Activated CD4-positive, alpha-beta T cell treated with anti-CD3 and anti-CD28 coated beads for 36 hours (primary cell): ENCODE data around the gene TMX4. TPM values are rescaled to one million over a fixed set of nuclear protein-coding genes. Genes with fewer than 3 reads are reported as not detected.

Experiments
- ATAC-seq: fragments of 200-7000 bp; cut with Tn5 transposase; one replicate; pipeline ENCODE4 v1.10.0; 2021; ENCODE audit warnings: mild to moderate bottlenecking, moderate library complexity
- CTCF ChIA-PET: fragments of 350-600 bp; sonication (Branson Sonifier 250); formaldehyde crosslinking; loops from one replicate; lab custom pipeline; 2021; ENCODE audit warnings: antibody characterized with exemption; lab: Charles Lee
- POLR2A ChIA-PET: fragments of 350-600 bp; sonication (Branson Sonifier 250); formaldehyde crosslinking; loops from one replicate; lab custom pipeline; 2021; ENCODE audit warnings: antibody characterized with exemption, inconsistent platforms; lab: Charles Lee
- DNase-seq: peaks from one replicate; pipeline ENCODE4 v3.0.0-alpha.2; 2020
- H3K27ac Mint-ChIP-seq: one replicate; pipeline ENCODE4 v1.8.0; 2021; ENCODE audit warnings: mixed read lengths
- H3K27me3 Mint-ChIP-seq: one replicate; pipeline ENCODE4 v1.8.0; 2021; ENCODE audit warnings: mixed read lengths
- H3K36me3 Mint-ChIP-seq: one replicate; pipeline ENCODE4 v1.8.0; 2021; ENCODE audit warnings: low read depth, mixed read lengths
- H3K4me1 Mint-ChIP-seq: one replicate; pipeline ENCODE4 v1.8.0; 2021; ENCODE audit warnings: mixed read lengths
- H3K4me3 Mint-ChIP-seq: one replicate; pipeline ENCODE4 v1.8.0; 2021; ENCODE audit warnings: mild to moderate bottlenecking, moderate library complexity, mixed read lengths
- H3K9me3 Mint-ChIP-seq: one replicate; pipeline ENCODE4 v1.8.0; 2021; ENCODE audit warnings: low read depth, mixed read lengths
- intact Hi-C, 2 experiments: fragments of 100-400 bp; cut with DNase I in 1 of 2; cut with micrococcal nuclease in 1 of 2; formaldehyde crosslinking; loops; one replicate each; pipeline versions ENCODE4 v1.14.2 to v1.15.1; 2022 to 2024; cut with DNase I, micrococcal nuclease
- total RNA-seq, 2 experiments: library from RNA; stranded (reverse); gene quantifications; one replicate each; pipeline ENCODE4 v1.2.3, GENCODE V29; 2021

TMX4 gene
- total RNA-seq, 2 experiments from 2014 or later = 19.2 to 25.9 TPM

DNA sequence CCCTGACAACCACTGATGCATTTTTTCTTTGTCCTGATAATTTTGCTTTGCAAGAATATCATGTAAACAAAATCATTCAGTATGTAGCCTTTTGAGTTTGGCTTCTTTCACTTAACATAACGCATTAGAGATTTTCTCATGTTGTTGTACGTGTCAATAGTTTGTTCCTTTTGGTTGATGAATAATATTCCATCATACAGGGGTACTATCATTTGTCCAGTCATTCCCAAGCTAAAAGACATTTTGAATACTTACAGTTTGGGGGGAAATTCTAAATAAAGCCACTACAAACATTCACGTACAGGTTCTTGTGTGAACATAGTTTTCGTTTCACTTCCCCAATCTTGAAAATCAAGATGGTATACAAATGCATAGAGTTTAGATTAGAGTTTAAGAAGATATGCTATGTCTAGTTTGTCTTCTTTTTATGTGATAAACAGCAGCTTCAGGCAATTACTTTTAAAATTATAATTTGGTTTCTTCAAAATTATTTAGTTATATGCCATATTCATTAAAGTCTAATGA, 84.5 kb downstream of the TMX4 start:
- ChIA-PET POLR2A (no interaction called here), CTCF (interaction anchor here (5.6 kb wide), 1 partner anchor 787 kb away, joined by 55 read pairs; no protein-coding TSS in a partner anchor)
- H3K4me1 Mint-ChIP-seq = no peaks in the 10 kb centered on the region
- no peak overlapping the region for H3K4me3 Mint-ChIP-seq
- H3K27ac Mint-ChIP-seq = no peak overlapping the region
- no peaks in the 10 kb centered on the region for H3K36me3 Mint-ChIP-seq
- H3K9me3 Mint-ChIP-seq = no peaks in the 10 kb centered on the region
- ATAC-seq = no peak
- intact Hi-C loops = loop anchor here in 1 of 2 experiments (5.0 to 10.0 kb wide), 2 partner anchors 107 to 160 kb away; no protein-coding TSS in a partner anchor
- H3K27me3 Mint-ChIP-seq = peaks cover 22% of the 10 kb centered on the region
- DNase-seq = no peak

DNA sequence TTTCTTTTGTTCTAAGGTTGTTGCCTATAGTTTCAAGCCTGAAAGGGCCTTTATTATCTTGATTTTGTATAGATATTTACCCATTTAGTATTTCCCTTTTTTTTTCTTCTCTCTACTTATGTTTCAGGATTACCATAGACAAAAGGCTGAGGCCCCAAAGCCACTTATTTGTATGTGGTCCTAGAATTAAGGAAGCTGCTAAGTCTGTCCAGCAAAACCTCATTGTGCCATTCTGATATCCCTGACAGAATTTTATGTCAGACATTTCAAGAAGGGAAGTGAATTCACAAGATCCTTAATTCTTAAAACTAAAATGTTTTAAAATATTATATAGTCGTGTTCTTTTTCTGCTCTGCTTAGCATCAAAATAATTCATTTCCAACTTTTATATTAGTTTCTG, 86.2 kb downstream of the TMX4 start:
- ChIA-PET CTCF (no interaction called here), POLR2A (no interaction called here)
- Mint-ChIP-seq H3K4me3 (no peak overlapping the region), H3K27me3 (peaks cover 22% of the 10 kb centered on the region), H3K27ac (no peak overlapping the region), H3K36me3 (no peaks in the 10 kb centered on the region), H3K4me1 (no peaks in the 10 kb centered on the region), H3K9me3 (no peaks in the 10 kb centered on the region)
- DNase-seq (no peak), ATAC-seq (no peak)
- intact Hi-C loops = loop anchor here in 1 of 2 experiments (10.0 kb wide), 1 partner anchor 161 kb away; no protein-coding TSS in a partner anchor

DNA sequence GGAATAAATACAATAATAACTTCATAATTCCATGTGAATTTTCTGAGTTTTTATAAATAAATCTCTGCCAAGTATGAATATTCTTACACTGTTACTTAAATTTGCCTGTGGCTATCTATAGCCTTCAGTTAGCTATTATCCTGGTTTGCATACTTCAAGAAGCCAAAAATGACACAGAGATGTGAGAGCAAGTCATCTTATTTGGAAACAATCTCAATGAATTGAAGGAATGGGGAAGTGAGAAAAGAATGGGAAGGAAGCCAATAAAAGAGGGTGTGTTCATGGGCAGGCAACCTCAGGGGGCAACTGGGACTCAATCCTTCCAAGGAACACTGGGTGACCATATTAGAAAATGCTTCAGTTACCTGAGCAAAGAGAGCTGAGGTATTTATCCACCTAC, 89.2 kb downstream of the TMX4 start:
- no peaks in the 10 kb centered on the region for H3K36me3 Mint-ChIP-seq
- H3K27ac Mint-ChIP-seq = no peak overlapping the region
- ChIA-PET CTCF (no interaction called here), POLR2A (no interaction called here)
- intact Hi-C loops = loop anchor here in 1 of 2 experiments (10.0 kb wide), 1 partner anchor 164 kb away; no protein-coding TSS in a partner anchor
- ATAC-seq (no peak), DNase-seq (no peak)
- H3K4me1 Mint-ChIP-seq = no peaks in the 10 kb centered on the region
- no peaks in the 10 kb centered on the region for H3K9me3 Mint-ChIP-seq
- peaks cover 15% of the 10 kb centered on the region for H3K27me3 Mint-ChIP-seq
- no peak overlapping the region for H3K4me3 Mint-ChIP-seq

Other genes starting within 250 kb of the TMX4 start
- not detected for gene HAO1, start 79.3 kb downstream of the TMX4 start, total RNA-seq
- 1 to 10 TPM; 1.4 to 1.5 TPM for gene PLCB1, start 112.5 kb upstream of the TMX4 start, total RNA-seq